Activated CD4-positive, alpha-beta T cell treated with anti-CD3 and anti-CD28 coated beads, Interleukin-2, amount 10 ng/mL, durations not matched to agents 24 days and 14 days (primary cell): ENCODE measurements around the gene PRELP. TPM values are rescaled to one million over a fixed set of nuclear protein-coding genes. Genes with fewer than 3 reads are reported as not detected.

ENCODE experiments used
- DNase-seq: peaks from one replicate; pipeline ENCODE4 v3.0.0; 2022
- H3K27ac Mint-ChIP-seq: one replicate; pipeline ENCODE4 v1.8.0; 2022; ENCODE audit warnings: mild to moderate bottlenecking, mixed read lengths
- H3K27me3 Mint-ChIP-seq: one replicate; pipeline ENCODE4 v1.8.0; 2022; ENCODE audit warnings: mixed read lengths
- H3K36me3 Mint-ChIP-seq: one replicate; pipeline ENCODE4 v1.8.0; 2022; ENCODE audit warnings: low read depth, mild to moderate bottlenecking, mixed read lengths
- H3K4me1 Mint-ChIP-seq: one replicate; pipeline ENCODE4 v1.8.0; 2021; ENCODE audit warnings: mixed read lengths
- H3K4me3 Mint-ChIP-seq: one replicate; pipeline ENCODE4 v1.8.0; 2022; ENCODE audit warnings: mild to moderate bottlenecking, moderate library complexity, mixed read lengths
- H3K9me3 Mint-ChIP-seq: one replicate; pipeline ENCODE4 v1.8.0; 2021; ENCODE audit warnings: mixed read lengths
- intact Hi-C: fragments of 100-400 bp; cut with micrococcal nuclease; formaldehyde crosslinking; loops from one replicate; pipeline ENCODE4 v1.15.1; 2023
- total RNA-seq: library from RNA; stranded (reverse); gene quantifications from 2 replicates; pipeline ENCODE4 v1.2.3, GENCODE V29; 2022

The PRELP gene
- total RNA-seq, 1 donor from 2014 or later: not detected

DNA sequence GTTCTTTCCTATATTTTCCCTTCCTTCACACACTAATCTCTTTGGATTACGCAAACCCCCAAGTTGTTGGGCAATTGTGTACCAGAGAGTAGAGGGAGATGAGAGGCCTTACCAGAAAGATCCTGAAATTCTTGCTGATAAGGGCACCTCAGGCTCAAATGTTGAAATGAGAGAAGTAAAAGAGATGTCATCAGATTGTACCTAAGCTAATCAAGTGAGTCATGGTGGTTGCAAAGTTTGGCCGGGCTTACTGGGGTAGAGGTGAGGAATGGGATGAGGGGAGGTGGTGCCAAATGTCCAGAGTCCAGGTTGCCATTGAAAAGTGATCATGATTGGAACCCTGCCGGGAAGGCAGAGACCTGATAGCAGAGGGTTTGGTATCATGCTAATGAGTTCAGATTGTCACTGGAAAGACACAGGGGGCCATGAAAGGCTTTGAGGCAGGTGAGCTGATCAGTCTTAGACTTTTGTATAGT lies 61.4 kb downstream of the PRELP start:
- peaks cover 3% of the 10 kb centered on the region for H3K27me3 Mint-ChIP-seq
- no peaks in the 10 kb centered on the region for H3K4me1 Mint-ChIP-seq
- no peak overlapping the region for H3K4me3 Mint-ChIP-seq
- no peaks in the 10 kb centered on the region for H3K9me3 Mint-ChIP-seq
- intact Hi-C loops: no loop called here
- no peak overlapping the region for H3K27ac Mint-ChIP-seq
- H3K36me3 Mint-ChIP-seq: no peaks in the 10 kb centered on the region
- DNase-seq: no peak

DNA sequence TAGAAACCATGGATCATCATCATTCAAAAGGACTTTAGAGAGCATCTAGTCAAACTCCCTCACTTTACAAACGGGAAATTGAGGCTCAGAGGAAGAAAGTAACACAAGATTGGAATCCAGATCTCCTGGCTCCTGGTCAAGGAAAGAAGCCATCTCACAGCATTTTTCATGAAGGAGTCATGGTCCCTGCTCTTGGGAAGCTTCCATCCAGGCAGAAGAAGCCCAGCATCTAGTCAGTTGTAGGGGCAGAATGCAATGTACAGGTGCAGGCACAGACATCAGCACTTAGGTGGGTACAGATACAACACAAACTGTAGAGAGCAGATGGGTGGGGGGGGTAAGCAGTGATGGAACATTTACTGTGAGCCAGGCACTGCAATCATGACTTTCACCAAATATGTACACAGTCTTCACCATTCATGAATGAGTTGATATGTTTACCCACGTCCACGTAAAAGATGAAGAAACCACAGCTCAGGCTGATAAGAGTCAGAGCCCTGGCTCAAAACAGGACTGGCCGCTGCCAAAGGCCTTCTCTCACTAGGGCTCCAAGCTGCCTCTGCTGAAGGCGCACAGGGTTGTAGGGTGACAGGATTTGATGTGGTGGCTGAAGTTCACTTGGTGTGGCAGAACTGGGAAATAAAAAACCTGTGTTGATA lies 62.3 kb downstream of the PRELP start:
- no peak overlapping the region for H3K4me3 Mint-ChIP-seq
- no peak overlapping the region for H3K27ac Mint-ChIP-seq
- H3K27me3 Mint-ChIP-seq: peaks cover 3% of the 10 kb centered on the region
- no peaks in the 10 kb centered on the region for H3K36me3 Mint-ChIP-seq
- no peak for DNase-seq
- H3K9me3 Mint-ChIP-seq: no peaks in the 10 kb centered on the region
- intact Hi-C loops: no loop called here
- H3K4me1 Mint-ChIP-seq: no peaks in the 10 kb centered on the region

DNA sequence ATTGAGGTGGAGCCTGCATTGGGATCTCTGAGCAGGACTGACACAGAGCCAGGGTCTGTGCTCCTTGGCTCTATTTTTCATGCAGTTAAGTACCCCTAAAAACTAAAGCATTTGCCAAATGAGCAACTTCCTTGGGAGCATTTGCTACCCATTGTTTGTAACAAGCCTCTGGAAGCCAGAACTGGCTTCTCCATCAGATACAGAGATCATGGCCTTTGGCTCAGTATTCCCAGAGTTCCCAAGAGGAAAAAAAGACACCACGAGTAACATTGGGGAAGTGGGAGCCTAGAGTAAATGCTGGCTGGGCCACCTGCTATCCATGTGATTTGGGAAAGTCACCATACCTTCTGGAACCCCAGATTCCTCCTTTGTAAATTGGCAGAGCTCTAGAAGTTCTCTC lies 63.1 kb downstream of the PRELP start:
- Mint-ChIP-seq H3K36me3 (no peaks in the 10 kb centered on the region), H3K4me1 (no peaks in the 10 kb centered on the region), H3K9me3 (no peaks in the 10 kb centered on the region), H3K4me3 (no peak overlapping the region), H3K27ac (no peak overlapping the region), H3K27me3 (peaks cover 3% of the 10 kb centered on the region)
- intact Hi-C loops: no loop called here
- no peak for DNase-seq

DNA sequence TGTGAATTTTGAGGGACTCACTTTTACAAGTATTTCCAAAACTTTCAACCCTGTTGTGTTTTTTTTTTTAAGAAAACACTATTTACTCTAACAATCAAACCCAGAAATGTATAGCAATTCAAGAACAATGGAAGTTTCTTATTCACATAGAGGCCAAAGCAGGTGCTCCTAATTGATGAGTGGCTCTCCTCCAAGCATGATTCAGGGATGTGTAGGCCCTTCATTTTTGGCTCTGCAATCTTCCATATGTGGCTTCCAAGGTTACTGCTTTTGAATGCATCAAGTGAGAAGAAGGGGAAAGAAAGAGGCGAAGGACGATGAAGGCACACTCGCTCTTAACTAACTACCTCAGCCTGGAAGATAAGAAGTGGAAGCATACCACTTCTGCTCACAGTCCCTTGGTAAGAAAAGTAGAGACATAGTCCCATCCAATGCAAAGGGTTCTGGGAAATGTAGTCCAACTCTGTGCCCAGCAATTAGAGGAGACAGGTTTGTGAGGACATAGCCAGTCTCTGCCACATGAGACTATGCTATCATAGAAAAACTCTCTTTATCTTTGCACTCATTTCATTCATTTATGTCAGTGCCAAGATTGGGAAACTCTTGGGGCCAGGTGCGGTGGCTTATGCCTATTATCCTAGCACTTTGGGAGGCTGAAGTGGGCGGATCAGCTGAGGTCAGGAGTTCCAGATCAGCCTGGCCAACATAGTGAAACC lies 64.4 kb downstream of the PRELP start:
- H3K4me3 Mint-ChIP-seq: no peak overlapping the region
- H3K9me3 Mint-ChIP-seq: no peaks in the 10 kb centered on the region
- H3K27me3 Mint-ChIP-seq: no peaks in the 10 kb centered on the region
- no peaks in the 10 kb centered on the region for H3K36me3 Mint-ChIP-seq
- H3K27ac Mint-ChIP-seq: no peak overlapping the region
- no peak for DNase-seq
- intact Hi-C loops: no loop called here
- H3K4me1 Mint-ChIP-seq: no peaks in the 10 kb centered on the region

Other genes starting within 250 kb of the PRELP start
- 0.21 and 0.70 TPM in 2 replicates for gene CHIT1, start 246.1 kb upstream of the PRELP start, total RNA-seq
- gene BTG2, start 170.3 kb upstream of the PRELP start, total RNA-seq: 106 and 108 TPM in 2 replicates
- gene FMOD, start 124.7 kb upstream of the PRELP start, total RNA-seq: 1.4 and 1.9 TPM in 2 replicates
- not detected in 2 replicates for gene OPTC, start 18.3 kb downstream of the PRELP start, total RNA-seq
- 32.7 and 33.5 TPM in 2 replicates for gene ATP2B4, start 151.0 kb downstream of the PRELP start, total RNA-seq